RKO (cell line): ENCODE results near the gene CARS2.
"Not testable (repeated sequence)": the region's sequence is repeated elsewhere in the genome, so short reads cannot be mapped to it uniquely, and the experiment has no call there.

ENCODE experiments used
- DNase-seq: peaks from one replicate; pipeline ENCODE4 v3.0.0-alpha.2; 2016; ENCODE audit warnings: low spot score

CARS2 gene

GRCh38 chr13:110637275-110637674 is 68.6 kb downstream of the CARS2 start:
- DNase-seq: no peak

DNA sequence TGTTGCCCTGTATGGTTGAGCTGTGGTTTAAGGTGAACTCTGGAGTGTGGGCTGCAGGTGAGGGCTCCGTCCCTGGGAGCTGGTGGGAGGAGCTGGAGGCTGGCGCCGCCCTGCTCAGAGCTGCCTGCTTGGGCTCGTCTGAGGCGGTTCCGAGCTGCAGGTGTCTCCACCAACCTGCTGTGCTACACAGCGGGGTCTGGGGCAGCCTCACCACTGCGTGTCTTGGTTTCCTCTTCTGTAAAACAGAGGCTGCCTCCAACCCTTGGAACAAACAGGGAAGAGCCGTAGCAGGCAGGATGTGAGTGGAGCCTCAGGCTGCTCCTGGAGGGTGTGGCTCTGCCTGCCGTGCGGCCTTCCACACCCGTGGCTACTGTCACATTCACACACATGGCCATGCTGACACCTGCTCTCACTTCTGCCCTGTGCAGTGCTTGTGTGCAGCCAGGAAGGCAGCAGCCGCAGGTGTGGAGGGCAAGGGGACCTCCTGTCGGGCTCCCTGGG is 69.2 kb downstream of the CARS2 start:
- no peak for DNase-seq

DNA sequence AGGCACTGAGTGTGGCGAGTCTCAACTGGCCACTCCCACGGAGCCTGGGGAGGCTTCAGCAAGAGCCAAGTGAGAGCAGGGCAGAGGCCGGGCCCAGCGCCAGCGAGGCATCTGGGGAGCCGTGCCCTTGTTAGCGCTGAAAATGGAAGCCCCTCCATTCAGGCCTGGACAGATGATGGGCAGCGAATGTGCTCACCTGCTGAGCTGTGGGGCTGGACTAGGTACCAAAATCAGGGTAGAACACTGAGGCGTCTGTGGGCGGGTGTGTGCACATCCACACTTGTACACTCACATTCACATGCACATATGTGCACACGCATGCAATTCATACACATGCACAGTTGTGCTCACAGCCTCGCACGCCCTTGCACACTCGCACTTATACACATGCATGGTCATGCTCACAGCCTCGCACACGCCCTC is 69.9 kb downstream of the CARS2 start:
- DNase-seq: no peak

GRCh38 chr13:110635405-110636002 is 70.4 kb downstream of the CARS2 start:
- DNase-seq: no peak

DNA sequence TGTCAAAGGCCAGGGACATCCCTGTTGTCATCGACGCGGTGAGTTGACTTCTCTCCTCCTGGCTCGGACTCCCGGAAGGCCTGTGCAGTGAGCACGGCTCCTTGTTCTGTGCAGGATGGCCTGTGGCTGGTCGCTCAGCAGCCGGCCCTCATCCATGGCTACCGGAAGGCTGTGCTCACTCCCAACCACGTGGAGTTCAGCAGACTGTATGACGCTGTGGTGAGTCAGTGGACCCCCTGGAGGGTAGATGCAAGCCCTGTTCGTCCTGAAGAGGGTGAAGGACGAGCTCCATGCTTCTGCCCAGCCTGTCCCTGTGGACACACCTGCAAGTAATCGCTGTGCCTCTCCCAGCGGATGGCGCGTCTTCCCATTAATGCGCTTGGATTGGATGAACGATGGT is 71.4 kb downstream of the CARS2 start:
- peak; percentile 54 for DNase-seq

DNA sequence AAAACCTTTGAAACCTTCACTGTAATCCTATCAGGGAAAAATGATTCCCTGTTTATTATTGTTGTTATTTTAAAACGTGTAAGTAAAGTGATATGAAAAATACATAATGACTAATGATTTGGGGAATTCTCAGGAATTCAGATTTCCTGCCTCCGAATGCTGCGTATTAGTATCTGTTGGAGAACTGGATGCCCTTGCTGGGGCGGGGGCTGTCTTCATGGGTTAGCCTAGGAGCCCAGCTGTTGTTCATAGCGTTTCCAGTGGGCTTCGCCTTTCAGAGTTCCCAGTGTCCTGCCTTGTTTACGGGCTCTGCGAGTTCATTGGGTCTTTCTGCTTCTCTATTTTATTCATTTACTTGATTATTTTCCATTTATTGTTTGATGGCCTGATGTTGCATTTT is 72.1 kb downstream of the CARS2 start:
- DNase-seq: no peak

DNA sequence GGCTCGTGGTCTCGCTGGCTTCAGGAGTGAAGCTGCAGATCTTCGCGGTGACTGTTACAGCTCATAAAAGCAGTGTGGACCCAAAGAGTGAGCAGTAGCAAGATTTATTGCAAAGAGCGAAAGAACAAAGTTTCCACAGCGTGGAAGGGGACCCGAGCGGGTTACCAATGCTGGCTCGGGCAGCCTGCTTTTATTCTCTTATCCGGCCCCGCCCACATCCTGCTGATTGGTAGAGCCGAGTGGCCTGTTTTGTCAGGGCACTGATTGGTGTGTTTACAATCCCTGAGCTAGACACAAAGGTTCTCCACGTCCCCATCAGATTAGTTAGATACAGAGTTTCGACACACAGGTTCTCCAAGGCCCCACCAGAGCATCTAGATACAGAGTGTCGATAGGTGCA is 73.7 kb downstream of the CARS2 start:
- DNase-seq: not testable (repeated sequence)

GRCh38 chr13:110630566-110631119 is 75.3 kb downstream of the CARS2 start:
- no peak for DNase-seq

- DNase-seq: no peak
These were observed 76.2 kb downstream of the CARS2 start for GRCh38 chr13:110629735-110630134.

DNA sequence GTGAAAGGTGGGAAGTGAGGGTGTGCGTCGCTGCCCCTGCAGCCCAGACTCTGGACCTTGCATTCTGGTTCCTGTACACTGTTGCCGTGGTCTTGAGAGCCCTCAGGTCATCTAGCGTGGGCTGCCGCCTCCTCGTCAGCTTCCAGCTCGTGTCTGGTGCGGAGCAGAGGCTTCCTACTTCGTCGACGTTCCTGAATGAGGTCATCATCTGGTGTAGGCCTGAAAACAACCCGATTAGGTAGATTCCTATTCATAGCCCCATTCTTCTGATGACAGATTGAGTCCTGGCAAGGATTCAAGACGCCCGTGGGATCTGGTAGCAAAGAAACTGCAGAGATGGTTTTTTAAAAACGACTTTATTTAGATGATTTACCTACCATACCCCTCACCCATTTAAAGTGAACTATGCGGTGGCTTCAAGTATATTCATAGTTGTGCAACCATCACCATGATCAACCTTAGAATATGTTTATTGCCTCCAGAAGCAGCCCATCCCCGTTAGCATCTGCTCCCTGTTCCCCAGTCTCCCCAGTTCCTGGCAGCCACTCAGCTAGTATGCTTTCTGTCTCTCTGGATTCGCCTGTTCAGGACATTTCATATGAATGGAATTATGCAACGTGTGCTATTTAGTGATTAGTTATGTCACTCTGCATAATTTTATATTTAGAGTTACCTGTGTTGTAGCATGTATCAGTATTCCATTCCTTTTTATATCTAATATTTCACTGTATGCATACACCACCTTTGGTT is 76.8 kb downstream of the CARS2 start:
- DNase-seq: no peak

GRCh38 chr13:110628477-110628793 is 77.5 kb downstream of the CARS2 start:
- DNase-seq: no peak

DNA sequence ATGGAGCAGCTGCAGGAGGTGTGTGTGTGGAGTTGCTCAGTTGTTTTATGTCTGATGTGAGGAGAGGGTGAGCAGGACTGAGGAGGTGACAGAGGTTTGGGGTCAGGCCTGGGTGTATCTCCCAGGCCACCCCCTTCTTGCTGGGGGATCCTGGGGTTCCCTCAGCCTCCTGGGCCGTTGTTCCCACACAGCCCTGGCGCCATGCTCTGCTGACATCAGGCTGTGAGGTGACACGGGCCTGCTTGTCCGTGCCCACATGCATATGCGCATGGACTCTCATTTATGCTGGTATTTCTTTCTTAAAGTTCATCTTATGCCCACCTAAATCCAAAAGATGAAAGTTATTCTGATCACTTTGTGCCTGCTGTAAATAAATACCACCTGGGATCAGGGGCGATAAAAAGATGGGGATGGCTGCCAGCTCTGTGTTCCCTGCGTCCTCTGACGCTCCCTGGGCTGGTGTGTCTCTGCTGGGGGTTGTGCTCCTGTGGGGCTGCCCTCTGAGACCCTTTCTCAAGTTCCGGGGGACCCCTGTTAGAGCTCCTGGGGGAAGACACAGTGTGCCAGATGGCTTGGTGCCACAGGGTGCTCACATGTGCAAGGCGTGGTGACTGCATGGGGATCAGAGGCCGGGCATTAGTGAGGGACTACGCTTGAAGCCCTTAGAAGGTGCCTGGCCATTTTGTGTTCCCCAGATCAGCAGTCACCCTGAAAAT is 78.0 kb downstream of the CARS2 start:
- DNase-seq: no peak

GRCh38 chr13:110627351-110627750 is 78.6 kb downstream of the CARS2 start:
- DNase-seq: no peak

- DNase-seq: no peak
These were observed 79.4 kb downstream of the CARS2 start for GRCh38 chr13:110626521-110626920.

GRCh38 chr13:110625771-110626321 is 80.1 kb downstream of the CARS2 start:
- DNase-seq: no peak

DNA sequence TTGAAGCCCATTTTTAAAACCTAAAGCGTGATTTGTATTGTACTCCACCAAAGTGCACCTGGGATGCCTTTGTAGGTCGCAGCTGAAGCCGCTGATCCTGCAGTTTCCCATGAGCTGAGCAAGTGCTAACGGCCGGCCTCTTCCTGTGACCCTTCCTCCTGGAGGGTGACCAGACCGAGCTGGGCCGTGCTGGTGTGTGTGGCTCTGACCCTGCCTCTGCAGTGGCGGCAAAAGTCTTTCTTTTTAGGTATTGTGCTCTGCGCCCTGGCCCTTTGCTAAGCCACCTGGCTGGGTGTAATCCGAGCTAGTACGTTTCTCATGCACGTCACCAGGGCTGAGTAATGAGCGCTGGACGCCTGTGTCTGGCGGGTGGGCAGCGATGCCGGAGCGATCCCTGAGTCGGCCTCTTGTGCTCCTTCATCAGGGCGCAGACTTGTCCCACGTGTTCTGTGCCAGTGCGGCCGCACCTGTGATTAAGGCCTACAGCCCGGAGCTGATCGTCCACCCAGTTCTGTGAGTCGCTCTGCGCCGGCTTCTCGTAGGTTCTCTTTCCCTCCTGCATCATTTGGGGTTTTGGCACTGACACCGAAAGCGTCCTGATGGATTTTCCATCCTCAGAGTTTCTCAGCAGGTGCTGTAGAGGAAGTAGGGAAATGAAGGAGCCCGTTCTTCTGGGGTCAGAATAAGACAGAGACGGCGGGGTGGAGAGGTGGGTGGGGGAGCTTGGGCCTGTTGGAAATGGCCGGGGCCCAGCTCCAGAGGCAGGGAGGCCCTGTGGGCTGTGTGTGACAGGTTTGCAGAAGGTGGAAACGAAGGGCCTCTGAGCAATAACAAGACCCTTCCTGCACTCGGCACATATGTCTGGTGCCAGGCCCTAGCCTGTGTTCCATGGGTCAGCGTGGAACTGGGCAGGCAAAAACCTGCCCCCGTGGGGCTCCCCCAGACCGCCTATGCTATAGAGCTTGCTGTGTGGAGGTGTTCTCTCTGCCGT is 80.9 kb downstream of the CARS2 start:
- no peak for DNase-seq

GRCh38 chr13:110620596-110620995 is 85.3 kb downstream of the CARS2 start:
- no peak for DNase-seq

GRCh38 chr13:110618780-110619179 is 87.1 kb downstream of the CARS2 start:
- DNase-seq: no peak

DNA sequence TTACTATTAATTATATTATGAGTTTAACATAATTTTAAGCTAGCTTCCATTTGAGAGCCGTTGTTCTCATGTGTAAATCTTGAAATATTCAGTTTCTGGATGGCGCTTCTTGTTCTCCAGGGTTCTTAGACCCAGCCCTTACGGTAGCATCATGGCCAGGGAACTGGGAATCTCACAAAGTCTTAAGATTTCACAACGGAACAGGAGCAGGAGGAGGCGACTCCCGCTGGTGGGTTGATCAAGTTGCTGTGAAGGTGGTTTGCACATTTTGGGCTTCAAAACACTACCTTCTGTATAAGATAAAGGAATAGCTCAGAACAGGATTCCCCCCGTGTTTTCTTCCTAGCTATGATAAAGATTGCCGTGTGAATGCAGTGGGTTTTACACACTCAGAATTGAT is 87.7 kb downstream of the CARS2 start:
- no peak for DNase-seq

DNA sequence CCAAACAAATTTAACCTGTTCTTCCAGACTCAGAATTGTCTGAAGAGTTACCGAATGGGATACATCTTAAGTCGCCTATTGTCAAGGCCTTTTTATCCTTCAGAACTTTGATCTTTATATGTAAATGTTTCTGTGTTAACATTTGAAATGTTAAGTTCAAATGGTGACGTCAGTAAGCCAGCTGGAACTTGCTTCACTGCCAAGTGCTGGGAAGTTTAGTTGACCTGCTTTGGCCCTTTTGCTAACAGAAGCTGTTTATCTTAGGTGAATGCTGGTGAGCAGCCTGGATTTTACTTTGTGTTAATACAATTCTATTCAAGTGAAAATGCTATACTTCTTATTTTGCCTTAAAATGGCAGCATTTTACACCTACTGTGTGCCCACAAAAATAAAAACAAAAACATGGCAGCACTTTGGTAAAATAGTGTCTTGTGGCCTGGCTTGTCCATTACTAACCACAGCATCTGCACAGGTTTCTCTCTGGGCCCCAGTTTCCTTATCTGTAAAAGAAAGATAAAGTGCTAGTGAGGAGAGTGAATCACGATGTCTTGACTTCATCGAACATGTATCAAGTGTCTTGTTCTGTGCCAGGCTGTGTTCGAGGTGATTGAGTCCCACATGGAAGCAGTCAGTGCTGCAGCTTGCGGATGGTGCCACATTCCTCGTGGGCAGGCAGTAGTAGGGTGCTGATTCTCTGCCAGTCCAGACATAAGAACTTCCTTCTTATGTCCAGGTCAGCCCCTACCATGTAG is 88.4 kb downstream of the CARS2 start:
- DNase-seq: no peak
